Hepatic stellate cell (primary cell): ENCODE data around the gene ACTG1.

Source experiments
- DNase-seq: peaks from one replicate; pipeline ENCODE4 v3.0.0; 2011; ENCODE audit warnings: low spot score

The ACTG1 gene

DNA sequence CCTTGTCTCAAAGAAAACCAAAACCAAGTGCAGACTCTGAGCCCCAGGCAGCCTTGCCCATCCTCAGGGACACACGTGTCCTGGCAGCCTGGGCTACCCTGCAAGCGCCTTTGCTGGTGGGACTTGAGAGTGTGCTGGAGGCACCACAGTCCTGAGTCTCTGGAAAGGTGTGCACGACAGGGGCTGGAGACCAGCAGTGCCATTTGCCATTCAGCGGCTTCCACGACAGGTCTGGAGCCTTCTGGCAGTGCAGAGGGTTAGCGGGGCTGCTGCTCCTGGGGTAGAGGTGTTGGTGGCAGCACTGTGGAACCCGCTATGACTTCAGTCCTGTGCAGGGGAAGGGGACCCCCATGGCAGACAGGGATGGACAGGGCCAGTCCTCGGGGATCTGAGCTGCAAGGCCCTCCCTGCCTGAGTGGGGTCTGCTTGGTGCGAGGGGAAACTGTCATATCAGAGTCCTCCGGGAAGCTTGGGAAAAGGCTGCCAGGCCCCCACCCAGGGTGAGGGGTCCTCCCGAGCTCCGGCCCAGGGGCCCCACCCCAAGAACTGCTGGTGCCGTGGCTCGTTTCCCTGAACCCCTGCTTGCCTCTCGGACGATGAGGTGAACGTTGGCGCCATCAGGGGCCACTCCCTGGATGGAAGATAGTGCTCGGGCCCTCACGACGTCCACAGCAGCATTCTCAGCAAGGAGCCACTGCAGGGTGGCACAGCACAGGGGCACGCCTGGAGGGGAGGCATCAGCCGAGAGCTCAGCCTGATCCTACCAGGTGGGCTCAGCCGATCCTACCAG lies 32.8 kb upstream of the ACTG1 start:
- DNase-seq: no peak

DNA sequence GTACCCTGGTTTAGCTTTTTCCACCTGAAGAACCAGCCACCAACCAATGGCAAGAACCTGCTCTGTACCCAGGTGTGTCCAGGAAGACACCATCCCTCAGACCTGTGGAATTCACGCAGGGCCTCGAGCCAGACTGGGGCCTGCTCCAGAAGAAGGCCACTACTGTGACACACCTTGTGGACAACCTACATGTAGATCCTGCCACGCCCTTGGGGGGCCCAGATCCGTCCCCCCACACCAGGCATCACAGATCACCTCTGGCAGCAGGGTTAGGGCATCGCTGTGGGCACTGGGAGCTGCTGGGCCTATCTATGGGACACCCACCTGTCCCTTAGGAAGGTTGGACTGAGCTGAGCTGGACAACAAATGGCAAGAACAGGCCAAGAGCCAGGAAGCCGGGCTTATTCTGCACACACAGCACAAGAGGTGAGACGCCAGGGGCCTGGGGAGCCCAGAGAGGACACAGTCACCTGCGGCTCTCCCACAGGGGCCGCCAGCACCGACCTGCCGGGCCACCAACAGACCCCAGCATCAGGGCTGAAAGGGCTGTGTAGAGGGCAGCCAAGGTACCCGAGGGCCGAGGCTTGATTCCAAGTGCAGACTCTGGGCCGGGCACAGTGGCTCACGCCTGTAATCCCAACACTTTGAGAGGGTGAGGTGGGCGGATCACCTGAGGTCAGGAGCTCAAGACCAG lies 31.8 kb upstream of the ACTG1 start:
- DNase-seq: no peak

DNA sequence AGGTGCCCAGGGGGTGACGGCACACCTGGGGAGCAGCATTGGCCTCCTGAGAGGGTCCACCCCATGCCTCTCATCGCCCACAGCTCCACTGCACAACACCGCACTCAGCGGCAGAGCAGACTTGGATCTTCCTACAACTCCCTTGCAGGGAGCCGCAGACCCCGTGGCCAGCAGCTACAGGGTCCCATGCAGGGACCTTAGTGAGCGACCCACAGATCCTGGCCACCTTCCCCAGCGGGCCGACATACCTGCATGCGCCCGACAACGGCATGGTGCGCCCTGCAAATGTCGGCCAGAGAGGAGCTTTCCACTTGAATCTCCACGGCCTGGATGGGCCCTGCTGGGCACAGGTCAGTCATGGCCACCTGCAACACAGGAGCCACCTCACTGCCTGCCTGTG lies 31.2 kb upstream of the ACTG1 start:
- no peak for DNase-seq

DNA sequence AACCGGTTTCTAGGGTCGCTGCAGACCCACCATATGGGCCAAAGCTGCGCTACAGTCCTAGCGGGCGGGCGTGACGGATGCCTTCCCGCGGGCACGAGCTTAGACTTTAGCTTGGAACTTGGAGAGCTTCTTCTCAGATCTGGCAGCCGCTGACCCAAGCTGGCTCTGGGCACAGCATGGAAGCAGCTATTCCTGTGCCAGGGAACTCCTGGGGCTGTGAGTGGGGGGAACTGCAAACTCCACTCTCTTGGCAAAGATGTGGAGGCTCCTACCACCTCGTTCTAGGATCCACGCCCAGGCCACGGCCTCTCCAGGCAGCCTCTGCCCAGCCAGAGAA lies 30.7 kb upstream of the ACTG1 start:
- no peak for DNase-seq

DNA sequence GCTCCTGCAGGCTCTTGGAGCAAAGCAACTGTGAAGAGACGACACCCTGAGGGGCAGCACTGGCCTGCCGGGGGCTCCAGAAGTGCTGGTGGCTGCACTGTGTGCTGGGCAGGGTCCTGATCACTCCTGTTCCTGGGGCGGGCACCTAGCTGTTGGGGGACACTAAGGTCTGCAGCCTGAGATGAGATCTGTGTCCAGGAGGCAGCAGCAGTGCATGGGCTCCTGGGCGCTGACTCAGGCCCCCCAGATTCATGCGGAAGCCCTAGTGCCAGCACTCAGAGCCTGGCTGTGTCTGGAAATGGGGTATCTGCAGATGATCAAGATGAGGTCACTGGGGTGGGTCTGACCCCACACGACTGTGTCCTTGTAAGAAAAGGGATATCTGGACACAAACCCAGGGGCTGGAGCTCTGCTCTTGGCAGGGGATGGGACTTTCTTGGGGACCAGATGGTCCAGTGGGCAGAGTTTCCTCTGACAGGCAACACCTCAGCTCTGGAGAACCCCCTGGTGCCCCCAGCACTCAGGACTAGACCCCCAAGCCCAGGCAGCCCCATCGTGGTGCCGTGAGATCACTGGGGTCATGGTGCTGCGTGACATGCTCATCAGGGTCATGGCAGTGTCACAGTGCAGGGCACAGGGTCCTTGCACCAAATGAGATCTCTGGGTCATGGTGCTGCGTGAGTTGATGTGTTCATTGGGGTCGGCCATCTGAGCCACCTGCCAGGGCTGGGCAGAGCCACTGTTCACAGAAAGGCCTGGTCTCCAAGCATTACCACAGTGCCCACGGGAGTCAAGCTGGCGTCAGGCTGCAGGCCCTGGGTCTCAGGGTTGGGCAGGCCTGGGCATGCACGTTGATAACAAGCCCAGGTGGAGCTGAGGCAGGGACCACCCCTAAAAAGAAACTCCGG lies 30.1 kb upstream of the ACTG1 start:
- no peak for DNase-seq

DNA sequence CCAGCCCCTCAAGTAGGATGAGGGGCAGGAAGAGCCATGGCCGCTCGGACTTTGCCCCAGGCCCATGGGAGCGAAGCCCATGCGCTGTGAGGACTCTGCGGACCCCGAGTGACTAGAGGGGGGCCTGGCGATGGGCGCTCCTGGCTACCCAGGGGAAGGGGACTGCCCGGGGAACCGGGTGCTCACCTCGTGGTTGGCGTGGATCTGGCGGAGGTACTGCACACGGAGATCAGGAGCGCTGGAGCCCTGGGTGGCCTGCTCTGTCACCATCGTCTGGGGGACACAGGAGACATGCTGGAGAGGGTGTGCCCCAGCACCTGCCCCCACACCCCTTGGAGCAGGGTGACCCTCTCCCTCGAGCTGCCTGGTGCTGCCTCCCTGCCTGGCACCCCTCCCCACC lies 28.5 kb upstream of the ACTG1 start:
- DNase-seq: no peak

DNA sequence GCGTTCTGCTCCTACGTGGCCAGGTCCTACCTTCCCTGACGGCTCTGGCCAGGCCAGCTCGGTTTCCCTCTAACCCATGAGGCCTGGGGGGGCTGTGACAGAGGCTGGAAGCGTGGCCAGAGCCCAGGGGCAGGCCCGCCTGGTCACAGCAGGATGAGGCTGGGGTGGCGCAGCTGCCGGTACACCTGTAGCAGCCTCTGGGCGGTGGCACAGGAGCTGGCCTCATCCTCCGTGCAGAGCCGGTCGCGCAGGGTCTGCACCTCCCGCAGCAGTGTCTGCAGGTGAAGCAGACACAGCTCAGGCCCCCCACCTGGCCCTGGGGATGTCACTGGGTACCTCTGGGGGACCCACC lies 28.1 kb upstream of the ACTG1 start:
- no peak for DNase-seq

DNA sequence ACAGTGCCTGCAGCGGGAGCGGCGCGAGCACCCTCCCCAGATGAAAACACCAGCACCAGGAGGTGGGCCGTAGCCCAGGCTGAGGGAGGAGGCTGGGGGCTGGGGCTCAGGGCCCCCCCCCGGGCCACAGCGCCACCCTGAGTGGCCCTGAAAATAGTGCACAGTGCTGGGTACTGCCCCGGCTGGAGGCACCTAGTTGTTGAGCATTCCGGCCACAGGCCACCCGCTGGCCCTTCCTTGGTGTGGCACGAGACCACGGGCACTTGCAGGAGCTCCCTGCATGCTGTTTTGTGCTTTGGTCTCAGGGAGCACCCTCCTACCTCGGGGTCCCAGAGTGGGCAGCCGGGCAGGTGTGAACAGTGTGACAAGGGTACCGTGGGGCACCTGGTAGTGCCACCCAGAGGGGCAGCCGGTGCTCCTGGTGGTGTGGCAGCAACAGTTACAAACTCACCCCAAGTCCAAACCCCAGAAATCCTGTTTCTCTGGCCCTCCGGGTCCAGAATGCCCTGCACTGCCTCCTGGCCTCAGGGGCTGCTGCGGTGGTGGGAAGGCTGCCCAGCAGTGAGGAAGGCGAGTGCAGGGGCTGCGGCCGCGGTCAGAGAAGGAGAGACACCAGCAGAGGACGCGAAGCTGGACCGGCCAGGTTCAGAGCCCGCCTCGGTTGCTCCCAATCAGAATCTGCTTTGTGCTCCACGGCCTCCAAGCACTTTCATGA lies 27.5 kb upstream of the ACTG1 start:
- no peak for DNase-seq

DNA sequence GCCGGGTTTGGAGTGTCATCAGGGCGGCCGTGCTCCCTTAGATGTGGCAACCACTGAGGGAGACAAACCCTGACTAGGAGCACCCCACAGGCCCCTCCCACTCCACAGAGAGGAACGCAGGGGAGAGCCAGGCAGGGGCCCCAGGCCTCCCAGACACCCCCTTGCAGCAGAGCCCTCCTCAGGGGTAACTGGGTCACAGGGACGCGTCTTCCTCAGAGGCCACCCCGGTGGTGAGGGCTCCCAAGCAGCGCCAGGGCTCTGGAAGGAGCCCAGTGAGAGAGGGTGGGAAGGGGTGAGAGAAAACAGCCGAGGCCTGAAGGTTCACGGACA lies 26.9 kb upstream of the ACTG1 start:
- DNase-seq: no peak

DNA sequence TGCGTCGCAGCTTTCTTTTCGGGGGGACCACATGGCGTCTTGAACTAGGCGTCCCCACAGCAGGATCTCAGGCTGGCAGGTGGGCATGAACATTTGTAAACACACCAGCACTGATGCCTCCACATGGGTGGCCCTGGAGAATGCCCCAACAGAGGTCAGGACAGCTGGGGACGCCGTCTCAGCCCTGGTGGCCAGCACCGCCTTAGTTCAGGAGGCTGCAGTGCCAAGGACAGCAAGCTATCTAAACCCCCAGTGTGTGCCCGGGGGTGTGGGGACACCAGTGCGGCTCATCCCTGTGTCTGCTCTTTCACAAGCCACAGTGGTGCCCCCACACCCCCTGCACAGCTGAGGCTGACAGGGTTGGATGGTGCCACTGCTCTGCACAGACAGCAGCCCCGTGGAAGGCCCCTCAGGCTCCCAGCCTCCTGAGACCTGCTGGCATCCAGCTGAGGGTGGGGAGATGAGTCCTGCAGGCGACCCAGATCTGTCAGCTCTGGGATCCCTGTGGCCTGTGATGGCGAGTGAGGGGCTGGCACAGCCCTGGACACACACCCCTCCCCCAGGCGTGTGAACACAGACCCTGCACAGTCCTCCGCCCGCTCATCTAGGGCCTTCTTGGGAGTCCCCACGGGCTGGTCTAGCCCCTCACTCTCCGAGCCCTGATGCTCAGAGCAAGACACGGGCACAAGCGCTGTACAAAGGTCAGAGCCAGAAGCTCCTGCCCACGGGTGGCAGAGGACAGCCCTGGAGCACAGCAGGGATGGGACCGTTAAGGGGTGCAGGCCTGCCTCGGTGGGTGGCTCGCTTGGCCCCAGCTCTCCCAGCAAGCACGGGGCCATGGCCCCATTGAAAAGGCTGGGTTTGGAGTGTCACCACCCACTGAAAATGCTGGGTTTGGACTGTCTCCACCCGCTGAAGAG lies 26.3 kb upstream of the ACTG1 start:
- no peak for DNase-seq

DNA sequence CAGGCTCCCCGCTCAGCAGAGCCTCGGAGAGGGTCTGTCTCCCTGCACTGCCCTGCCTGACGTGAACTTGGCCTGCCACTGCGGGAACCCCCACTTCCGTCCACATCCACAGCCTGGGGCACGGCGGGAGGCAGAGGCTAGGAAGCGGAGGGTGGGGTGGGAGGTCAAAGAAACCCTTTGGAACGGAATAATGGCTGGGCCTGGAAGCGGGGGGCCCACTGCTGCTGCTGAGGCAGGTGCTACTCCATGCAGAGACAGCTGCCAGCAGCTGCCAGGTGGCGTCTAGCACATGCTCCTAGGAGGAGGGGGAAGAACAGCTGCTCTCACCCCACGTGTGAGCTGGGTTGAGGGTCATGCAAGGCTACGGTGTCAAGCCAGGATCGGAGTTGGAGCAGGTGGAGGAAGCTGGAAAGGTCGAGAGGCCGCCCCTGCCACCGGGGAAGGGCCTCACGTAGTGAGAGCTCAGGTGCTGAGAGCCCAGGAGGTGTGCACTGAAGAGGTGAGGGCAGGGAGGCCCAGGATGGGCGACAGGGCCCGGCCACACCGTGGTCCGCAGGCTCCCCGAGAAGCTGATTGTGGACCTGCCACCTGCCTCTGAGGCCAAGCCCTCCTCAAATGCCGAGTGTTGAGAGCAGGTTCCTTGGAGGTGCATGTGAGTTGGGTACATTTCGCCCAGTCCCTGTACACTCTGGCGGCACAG lies 25.4 kb upstream of the ACTG1 start:
- no peak for DNase-seq

DNA sequence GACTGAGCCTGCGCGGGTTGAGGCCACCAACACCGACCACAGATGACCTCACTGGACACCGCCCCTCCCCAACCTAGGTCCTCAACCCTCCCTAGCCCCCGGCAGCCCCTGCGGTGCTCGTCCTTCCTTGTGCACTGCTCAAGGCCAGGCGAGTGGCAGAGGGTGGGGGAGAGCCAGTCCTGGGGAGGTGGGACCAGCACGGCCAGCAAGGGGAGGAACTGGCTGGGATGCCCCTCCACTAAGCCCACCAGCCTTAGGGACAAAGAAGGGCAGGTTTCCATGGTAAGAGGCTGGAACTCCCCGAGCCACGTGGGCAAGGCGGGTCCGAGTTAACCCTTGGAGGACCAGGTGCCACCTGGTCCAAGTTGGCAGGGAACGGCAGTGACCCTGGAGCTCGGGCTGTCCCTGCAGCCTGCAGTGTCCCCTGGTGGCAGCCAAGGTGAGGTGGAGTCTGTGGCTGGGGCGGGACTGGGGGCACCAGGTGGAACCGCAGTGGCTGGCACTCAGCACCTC lies 24.8 kb upstream of the ACTG1 start:
- no peak for DNase-seq

DNA sequence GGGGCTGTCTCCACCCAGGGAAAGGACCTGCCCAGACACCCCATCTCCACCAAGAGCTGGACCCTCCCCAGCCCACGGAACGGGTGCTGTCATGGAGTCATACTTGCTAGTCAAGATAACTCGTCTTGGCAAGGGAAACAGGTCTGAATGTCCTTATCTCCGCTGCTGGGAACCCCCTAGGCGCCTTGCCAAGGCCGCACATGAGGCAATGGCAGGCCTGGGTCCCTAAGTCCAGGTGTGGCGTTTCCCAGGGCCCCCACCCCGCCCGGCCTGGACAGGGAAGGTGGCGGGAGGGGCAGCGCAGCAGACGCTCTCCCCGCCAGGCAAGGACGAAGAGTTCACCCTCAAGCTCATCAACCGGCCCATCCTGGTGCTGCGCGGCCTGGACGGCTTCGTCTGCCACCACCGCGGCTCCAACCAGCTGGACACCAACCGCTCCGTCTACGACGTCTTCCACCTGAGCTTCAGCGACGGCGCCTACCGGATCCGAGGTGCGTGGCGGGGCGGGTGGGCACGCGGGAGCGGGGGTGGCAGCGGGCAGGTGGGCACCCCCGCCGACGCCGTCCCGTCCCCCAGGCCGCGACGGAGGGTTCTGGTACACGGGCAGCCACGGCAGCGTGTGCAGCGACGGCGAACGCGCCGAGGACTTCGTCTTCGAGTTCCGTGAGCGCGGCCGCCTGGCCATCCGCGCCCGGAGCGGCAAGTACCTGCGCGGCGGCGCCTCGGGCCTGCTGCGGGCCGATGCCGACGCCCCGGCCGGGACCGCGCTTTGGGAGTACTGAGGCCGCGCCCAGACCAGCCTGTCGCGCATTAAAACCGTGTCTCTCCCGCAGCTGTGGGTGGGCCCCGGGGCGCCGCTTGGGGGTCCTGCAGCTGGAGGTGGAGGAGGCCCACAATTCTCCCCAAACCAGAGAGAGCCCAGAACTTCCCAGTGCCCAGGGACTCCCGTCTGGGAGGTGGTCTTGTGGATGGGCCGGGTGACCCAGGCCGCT lies 24.0 kb upstream of the ACTG1 start:
- no peak for DNase-seq

DNA sequence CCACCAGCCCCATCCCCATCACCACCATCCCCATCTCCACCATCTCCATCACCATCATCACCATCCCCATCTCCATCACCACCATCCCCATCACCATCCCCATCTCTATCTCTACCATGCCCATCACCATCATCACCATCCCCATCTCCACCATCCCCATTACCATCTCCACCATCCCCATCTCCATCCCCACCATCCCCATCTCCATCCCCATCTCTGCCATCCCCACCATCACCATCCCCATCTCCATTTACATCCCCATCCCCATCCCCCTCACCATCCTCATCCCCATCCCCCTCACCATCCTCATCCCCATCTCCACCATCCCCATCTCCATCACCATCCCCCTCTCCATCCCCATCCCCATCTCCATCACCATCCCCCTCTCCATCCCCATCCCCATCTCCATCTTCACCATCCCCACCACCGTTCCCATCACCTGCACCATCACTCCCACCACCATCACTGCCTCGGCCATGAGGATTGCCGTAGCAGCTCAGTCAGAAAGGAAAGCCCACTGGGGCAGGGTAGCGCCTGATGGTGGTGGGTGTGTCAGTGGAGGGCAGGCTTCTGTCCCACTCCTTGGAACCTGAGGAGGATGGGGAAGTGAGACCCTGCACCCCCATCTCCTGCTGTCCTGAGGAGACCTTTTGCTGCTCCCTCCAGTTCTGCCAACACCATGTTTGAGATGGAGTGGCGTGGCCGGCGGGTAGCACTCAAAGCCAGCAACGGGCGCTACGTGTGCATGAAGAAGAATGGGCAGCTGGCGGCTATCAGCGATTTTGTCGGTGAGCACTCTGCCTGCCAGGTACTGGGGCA lies 23.1 kb upstream of the ACTG1 start:
- no peak for DNase-seq

DNA sequence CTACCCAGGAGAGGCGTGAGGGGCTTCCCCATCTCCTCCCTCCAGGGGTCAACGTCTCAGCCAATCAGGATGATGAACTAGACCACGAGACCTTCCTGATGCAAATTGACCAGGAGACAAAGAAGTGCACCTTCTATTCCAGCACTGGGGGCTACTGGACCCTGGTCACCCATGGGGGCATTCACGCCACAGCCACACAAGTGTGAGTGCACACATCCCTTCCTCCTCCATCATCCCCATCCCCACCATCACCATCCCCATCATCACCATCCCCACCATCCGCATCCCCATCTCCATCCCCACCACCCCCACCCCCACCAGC lies 22.4 kb upstream of the ACTG1 start:
- no peak for DNase-seq

DNA sequence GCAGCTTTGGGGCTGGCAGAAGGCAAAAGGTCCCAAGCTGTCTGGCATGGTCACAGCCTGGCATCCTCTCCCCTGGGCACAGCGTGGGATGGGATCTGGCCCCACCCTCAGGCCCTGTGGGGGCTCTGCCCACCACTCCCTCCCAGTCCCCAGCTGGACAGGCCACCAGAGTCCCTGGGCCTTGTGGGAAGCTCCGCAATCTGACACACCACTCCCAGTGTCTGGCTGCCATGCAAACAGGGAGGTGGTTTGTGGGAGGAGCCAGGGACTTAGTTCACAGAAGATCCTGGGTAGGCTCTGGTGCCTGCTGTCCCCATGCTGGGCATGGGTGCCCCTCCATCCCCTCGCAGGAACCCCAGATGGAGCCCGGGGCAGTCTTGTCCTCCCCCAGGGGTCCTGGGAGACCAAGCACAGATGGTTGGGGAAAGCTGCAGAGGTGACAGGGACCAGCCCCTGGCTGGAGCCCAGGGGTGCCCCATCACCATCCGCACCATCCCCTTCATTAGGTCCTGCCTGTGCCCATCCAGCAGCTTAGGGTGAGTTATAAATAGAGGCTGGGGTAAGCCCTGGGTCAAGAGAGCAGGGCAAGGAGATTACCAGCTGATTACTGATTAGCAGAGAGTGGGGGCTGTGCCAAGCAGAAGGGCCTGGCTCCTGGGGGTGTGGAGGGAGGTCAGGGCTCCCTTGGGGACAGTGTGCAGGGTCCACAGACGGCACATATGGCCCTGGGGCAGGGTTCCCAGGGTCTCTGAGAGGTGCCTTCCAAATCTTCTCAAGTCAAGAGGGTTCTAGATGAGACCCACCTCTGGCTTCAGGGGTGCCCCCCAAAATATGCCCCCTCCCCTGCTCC lies 21.8 kb upstream of the ACTG1 start:
- DNase-seq: peak; percentile 63

DNA sequence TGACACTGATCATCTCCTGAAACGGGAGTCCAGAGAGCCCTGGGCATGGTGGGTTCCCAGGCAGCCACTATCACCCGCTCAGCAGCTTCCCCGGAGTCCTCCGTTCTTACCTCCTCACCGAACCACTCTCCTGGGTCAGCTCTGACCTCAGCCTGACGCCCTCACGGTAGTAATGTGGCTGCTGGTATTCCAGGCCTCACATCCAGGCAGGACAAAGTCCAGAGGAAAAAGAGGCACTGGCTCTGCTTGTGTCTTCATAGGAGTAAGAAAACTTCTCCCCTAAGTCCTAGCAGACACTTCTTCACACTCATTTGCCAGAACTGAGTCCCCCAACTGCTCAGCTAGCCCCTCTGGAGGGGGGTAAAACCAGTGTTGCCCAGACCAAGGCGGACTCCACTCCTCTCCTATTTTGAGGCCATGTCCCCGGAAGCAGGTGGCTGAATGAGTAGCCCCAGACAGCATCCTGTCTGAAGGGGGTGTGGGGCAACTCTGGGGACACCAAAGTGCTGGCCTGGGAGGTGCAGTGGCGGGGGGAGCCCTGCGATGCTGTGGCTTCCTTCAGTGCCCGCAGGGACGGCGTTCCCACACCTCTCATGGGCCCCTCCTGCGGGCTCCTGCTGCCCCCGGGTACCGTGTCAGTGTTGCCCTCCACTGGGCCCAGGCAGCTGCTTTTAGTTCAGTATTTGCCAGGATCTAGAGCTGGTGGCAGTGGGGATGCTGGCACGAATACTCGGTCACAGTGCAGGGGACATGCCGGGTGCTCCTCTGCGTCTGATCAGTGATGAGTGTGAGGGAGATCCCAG lies 20.9 kb upstream of the ACTG1 start:
- no peak for DNase-seq
